Cardiac fibroblast (primary cell): Measurements from ENCODE around the gene ABCC3.
A peak's percentile ranks its signal among the peaks of the same experiment; 100 is the strongest.

Experiments used
- DNase-seq, 2 donors: peaks; one replicate each; pipeline versions ENCODE4 v3.0.0 to v3.0.0-alpha.2; 2010; ENCODE audit warnings: low read depth in 2 of 2
- H3K4me3 ChIP-seq, 2 donors: replicated peaks in 1 of 2; 1 replicate in 1 of 2; 2 replicates in 1 of 2; pipeline ENCODE4 v1.5.1; 2011; ENCODE audit warnings: low read depth in 2 of 2, low read length in 2 of 2, mild to moderate bottlenecking in 2 of 2, moderate library complexity in 1 of 2
- TF ChIP-seq, protein P1 (sequence below): IDR thresholded peaks from one replicate; pipeline ENCODE4 v1.5.1; 2011; ENCODE audit warnings: low read depth, mild to moderate bottlenecking, low read length, inconsistent platforms

The ABCC3 gene

GRCh38 chr17:50626037-50626574 lies 8.6 kb upstream of the ABCC3 start:
- TF ChIP-seq, protein P1, sequence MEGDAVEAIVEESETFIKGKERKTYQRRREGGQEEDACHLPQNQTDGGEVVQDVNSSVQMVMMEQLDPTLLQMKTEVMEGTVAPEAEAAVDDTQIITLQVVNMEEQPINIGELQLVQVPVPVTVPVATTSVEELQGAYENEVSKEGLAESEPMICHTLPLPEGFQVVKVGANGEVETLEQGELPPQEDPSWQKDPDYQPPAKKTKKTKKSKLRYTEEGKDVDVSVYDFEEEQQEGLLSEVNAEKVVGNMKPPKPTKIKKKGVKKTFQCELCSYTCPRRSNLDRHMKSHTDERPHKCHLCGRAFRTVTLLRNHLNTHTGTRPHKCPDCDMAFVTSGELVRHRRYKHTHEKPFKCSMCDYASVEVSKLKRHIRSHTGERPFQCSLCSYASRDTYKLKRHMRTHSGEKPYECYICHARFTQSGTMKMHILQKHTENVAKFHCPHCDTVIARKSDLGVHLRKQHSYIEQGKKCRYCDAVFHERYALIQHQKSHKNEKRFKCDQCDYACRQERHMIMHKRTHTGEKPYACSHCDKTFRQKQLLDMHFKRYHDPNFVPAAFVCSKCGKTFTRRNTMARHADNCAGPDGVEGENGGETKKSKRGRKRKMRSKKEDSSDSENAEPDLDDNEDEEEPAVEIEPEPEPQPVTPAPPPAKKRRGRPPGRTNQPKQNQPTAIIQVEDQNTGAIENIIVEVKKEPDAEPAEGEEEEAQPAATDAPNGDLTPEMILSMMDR: peak; percentile 81
- DNase-seq: peak; percentile 81 to 90
- no peak overlapping the region for H3K4me3 ChIP-seq

- DNase-seq: no peak
- H3K4me3 ChIP-seq: no peak overlapping the region
- TF ChIP-seq, protein P1: no peak
Observed at GRCh38 chr17:50627036-50627781, 7.5 kb upstream of the ABCC3 start.

- DNase-seq: no peak
- TF ChIP-seq, protein P1: no peak
- no peak overlapping the region for H3K4me3 ChIP-seq
Observed at GRCh38 chr17:50627782-50628601, 6.7 kb upstream of the ABCC3 start.

DNA sequence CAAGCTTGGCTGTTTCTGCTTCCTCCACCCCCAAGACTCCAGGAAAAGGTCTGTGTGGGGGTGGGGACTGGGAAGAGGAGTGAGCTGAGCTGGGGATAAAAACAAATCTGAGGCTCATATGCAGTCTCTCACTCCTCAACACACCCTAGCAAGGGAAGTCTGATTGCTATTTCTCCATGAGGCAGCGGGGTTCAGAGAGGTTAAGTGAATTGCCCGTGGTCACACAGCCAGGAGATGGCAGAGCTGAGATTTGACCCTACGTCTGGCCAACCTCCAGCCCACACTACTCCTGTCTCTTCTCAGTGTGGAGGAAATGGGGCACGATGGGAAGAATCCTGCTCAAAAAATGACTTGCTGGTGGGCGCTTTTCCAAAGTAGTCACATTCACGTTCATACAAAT lies 4.8 kb upstream of the ABCC3 start:
- no peak for DNase-seq
- no peak overlapping the region for H3K4me3 ChIP-seq
- TF ChIP-seq, protein P1: no peak

- DNase-seq: peak in 1 of 2 donors; percentile 22
- TF ChIP-seq, protein P1: peak; percentile 83
- no peak overlapping the region for H3K4me3 ChIP-seq
Observed at GRCh38 chr17:50630524-50631194, 4.0 kb upstream of the ABCC3 start.

DNA sequence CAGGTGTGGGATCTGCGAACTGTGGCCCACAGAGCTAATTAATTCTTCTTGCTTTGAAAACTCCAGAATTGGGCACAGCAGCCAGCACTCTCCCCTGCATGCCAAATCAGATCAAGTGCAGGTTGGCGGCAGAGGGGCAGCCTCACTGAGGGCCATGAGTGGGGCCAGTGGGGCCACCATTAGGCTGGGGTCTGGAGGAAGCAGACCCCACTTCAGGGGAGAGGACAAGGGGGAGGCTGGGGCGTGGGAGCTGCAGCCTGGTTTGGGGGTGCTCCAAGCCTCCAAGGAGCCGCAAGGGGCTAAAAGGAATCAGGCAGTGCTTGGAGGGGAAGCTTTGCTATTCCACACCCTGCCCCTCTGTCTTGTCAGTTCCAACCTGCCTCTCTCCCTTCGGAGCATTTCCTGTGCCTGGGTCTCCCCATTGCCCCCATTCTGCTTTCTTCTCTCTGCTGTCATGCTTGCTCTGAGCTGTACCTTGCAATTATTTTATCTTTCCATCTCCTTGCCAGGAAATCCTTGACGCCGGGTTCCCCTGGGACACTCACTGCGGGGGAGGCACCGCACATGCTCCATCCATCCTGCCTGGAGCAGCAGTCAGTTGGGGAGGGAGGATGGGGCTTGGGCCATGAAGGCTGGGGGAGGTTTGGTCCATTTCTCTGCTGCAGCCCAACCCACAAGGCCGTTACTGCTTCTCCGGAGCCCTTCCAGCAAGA lies 3.3 kb upstream of the ABCC3 start:
- TF ChIP-seq, protein P1: no peak
- no peak overlapping the region for H3K4me3 ChIP-seq
- peak in 1 of 2 donors; percentile 14 for DNase-seq
